Endothelial cell of umbilical vein (primary cell): Measurements from ENCODE around the gene DIP2C. TPM values are rescaled to one million over a fixed set of nuclear protein-coding genes. Genes with fewer than 3 reads are reported as not detected.

Experiments used
- BruUV-seq: library from RNA; stranded (reverse); fragments of 400-500 nt; replicated peaks from 2 replicates; lab custom pipeline; 2021; lab: Mats Ljungman, UMichigan
- CTCF ChIA-PET: fragments of 300-600, 350-600 bp; sonication (Branson Sonifier 250); formaldehyde crosslinking; loops from one replicate; lab custom pipeline; 2021; ENCODE audit warnings: antibody characterized with exemption, inconsistent platforms; lab: Charles Lee
- POLR2A ChIA-PET: fragments of 300-600, 350-600 bp; sonication (Branson Sonifier 250); formaldehyde crosslinking; loops from one replicate; lab custom pipeline; 2021; ENCODE audit warnings: antibody characterized with exemption, inconsistent platforms; lab: Charles Lee
- DNase-seq: peaks from one replicate; pipeline ENCODE4 v3.0.0-alpha.2; 2011; ENCODE audit warnings: low read depth, low spot score
- FAIRE-seq: peaks from 2 replicates; lab custom pipeline; 2011; peaks lifted over from hg19 to GRCh38; lab: Jason Lieb, UNC
- H2AFZ ChIP-seq: 2 replicates; pipeline ENCODE4 v1.6.0; 2012; ENCODE audit warnings: low read depth, low read length, control low read depth, inconsistent platforms
- H3K27ac ChIP-seq: 2 replicates; pipeline ENCODE4 v1.5.1; 2011; ENCODE audit warnings: low read depth, mild to moderate bottlenecking, control low read depth, low read length, moderate library complexity; ENCODE audit not compliant: insufficient read depth
- H3K27me3 ChIP-seq, 2 experiments: 2 replicates each; pipeline versions ENCODE4 v1.6.0 to v1.6.1; 2011; ENCODE audit warnings: low read length in 2 of 2, mixed read lengths in 1 of 2; ENCODE audit not compliant: control insufficient read depth in 2 of 2, insufficient read depth in 2 of 2
- H3K36me3 ChIP-seq, 2 experiments: 2 replicates in 1 of 2; 3 replicates in 1 of 2; pipeline ENCODE4 v1.5.1; 2011; ENCODE audit warnings: low read length in 2 of 2, mild to moderate bottlenecking in 1 of 2, moderate library complexity in 1 of 2; ENCODE audit not compliant: control insufficient read depth in 2 of 2, insufficient read depth in 2 of 2; ENCODE audit errors: extremely low read depth in 1 of 2
- H3K4me1 ChIP-seq: 3 replicates; pipeline ENCODE4 v1.5.1; 2011; ENCODE audit warnings: mild to moderate bottlenecking, low read length; ENCODE audit not compliant: control insufficient read depth, insufficient read depth; ENCODE audit errors: extremely low read depth
- H3K4me2 ChIP-seq: 2 replicates; pipeline ENCODE4 v1.6.1; 2011; ENCODE audit warnings: low read length, control low read depth, mixed read lengths; ENCODE audit not compliant: insufficient read depth
- H3K4me3 ChIP-seq, 3 experiments: fragments of 200-600 bp in 1 of 3; sonication (generic), shearing (Covaris generic) in 1 of 3; replicated peaks in 1 of 3; 2 replicates each; pipeline ENCODE4 v1.5.1; 2011 to 2016; ENCODE audit warnings: control low read depth in 3 of 3, low read length in 3 of 3, mild to moderate bottlenecking in 2 of 3, inconsistent platforms in 1 of 3, low read depth in 1 of 3, moderate library complexity in 1 of 3; ENCODE audit not compliant: insufficient read depth in 1 of 3
- H3K79me2 ChIP-seq: 2 replicates; pipeline ENCODE4 v1.6.0; 2012; ENCODE audit warnings: low read length, inconsistent platforms; ENCODE audit not compliant: control insufficient read depth, insufficient read depth
- H3K9ac ChIP-seq: replicated peaks from 2 replicates; pipeline ENCODE3; 2011; ENCODE audit warnings: low read length, control low read depth; ENCODE audit not compliant: insufficient read depth; ENCODE audit errors: extremely low read depth
- H3K9me1 ChIP-seq: replicated peaks from 3 replicates; pipeline ENCODE4 v1.6.0; 2011; ENCODE audit warnings: mild to moderate bottlenecking, low read length; ENCODE audit not compliant: control insufficient read depth, insufficient read depth; ENCODE audit errors: extremely low read depth
- H3K9me3 ChIP-seq: replicated peaks from 2 replicates; pipeline ENCODE4 v1.5.1; 2012; ENCODE audit warnings: low read length, inconsistent platforms; ENCODE audit not compliant: control insufficient read depth, insufficient read depth
- H4K20me1 ChIP-seq: replicated peaks from 2 replicates; pipeline ENCODE3; 2011; ENCODE audit warnings: mild to moderate bottlenecking, low read length; ENCODE audit not compliant: control insufficient read depth, insufficient read depth; ENCODE audit errors: extremely low read depth
- CTCF ChIP-seq, 2 donors: IDR thresholded peaks; 1 replicate in 1 of 2; 2 replicates in 1 of 2; pipeline ENCODE4 v1.5.1; 2011; ENCODE audit warnings: low read length in 2 of 2, mild to moderate bottlenecking in 2 of 2, moderate library complexity in 2 of 2, control low read depth in 1 of 2, inconsistent platforms in 1 of 2, low read depth in 1 of 2; ENCODE audit not compliant: insufficient read depth in 1 of 2; ENCODE audit errors: extremely low read depth in 1 of 2
- FOS ChIP-seq: IDR thresholded peaks from 2 replicates; pipeline ENCODE4 v1.6.1; 2011; ENCODE audit warnings: mild to moderate bottlenecking, low read length, moderate library complexity, borderline replicate concordance; ENCODE audit not compliant: insufficient read depth
- GATA2 ChIP-seq: IDR thresholded peaks from 2 replicates; pipeline ENCODE4 v1.7.0; 2011; ENCODE audit warnings: low read depth, mild to moderate bottlenecking, moderate library complexity, mixed read lengths, low read length; ENCODE audit not compliant: insufficient read length, insufficient read depth
- JUN ChIP-seq: IDR thresholded peaks from 2 replicates; pipeline ENCODE4 v1.6.1; 2011; ENCODE audit warnings: borderline replicate concordance, low read depth; ENCODE audit not compliant: insufficient read length, insufficient read depth
- POLR2AphosphoS5 ChIP-seq: IDR thresholded peaks from 2 replicates; pipeline ENCODE4 v1.6.1; 2012; ENCODE audit warnings: low read depth, mild to moderate bottlenecking, control low read depth, low read length, moderate library complexity; ENCODE audit not compliant: insufficient read depth
- dilution Hi-C: fragments of 300-500 bp; cut with MboI; formaldehyde crosslinking; loops from one replicate; pipeline ENCODE4 v1.15.0; 2019; ENCODE audit warnings: low sequenced_read_pairs; ENCODE audit not compliant: extremely low pct_ligation_motif_present
- intact Hi-C: fragments of 100-400 bp; cut with micrococcal nuclease; formaldehyde crosslinking; loops from one replicate; pipeline ENCODE4 v1.10.0; 2022
- polyA plus RNA-seq, 4 experiments: library from polyadenylated mRNA; depleted of rRNA in 3 of 4; stranded (reverse) in 3 of 4; unstranded in 1 of 4; fragments of >200 nt; gene quantifications; 2 replicates each; pipeline versions ENCODE4 v1.2.1 to v1.2.3, GENCODE V29; 2011 to 2012; ENCODE audit warnings: missing spikeins in 1 of 4
- total RNA-seq: library from RNA; stranded (reverse); gene quantifications from 2 replicates; pipeline ENCODE4 v1.2.3, GENCODE V29; 2021

The DIP2C gene
- total and polyA plus RNA-seq, 2 donors (not counting 3 experiments of a cell fraction or from before 2014, with no cell fraction given), result 3.6 to 10.7 TPM

GRCh38 chr10:693506-693905 lies 4.0 kb upstream of the DIP2C start:
- Histone ChIP-seq H3K27me3 (peaks cover 2 to 3% of the 10 kb centered on the region in 2 experiments), H3K4me1 (peaks cover 8% of the 10 kb centered on the region), H3K9me3 (no peaks in the 10 kb centered on the region), H3K4me3 (no peak overlapping the region), H2AFZ (no peak overlapping the region), H3K9me1 (no peaks in the 10 kb centered on the region), H4K20me1 (no peaks in the 10 kb centered on the region), H3K27ac (no peak overlapping the region), H3K9ac (no peak overlapping the region), H3K36me3 (no peaks in the 10 kb centered on the region), H3K4me2 (no peak overlapping the region), H3K79me2 (no peaks in the 10 kb centered on the region)
- FAIRE-seq, result no peak
- ChIA-PET CTCF (interaction anchor here (0.9 to 1.5 kb wide), 3 partner anchors 10 to 96 kb away, joined by 3 to 4 read pairs (median 4); no protein-coding TSS in a partner anchor), POLR2A (interaction anchor here (0.6 kb wide), 1 partner anchor 146 kb away, joined by 3 read pairs; no protein-coding TSS in a partner anchor)
- dilution Hi-C loops (no loop called here), intact Hi-C loops (no loop called here)
- TF ChIP-seq POLR2AphosphoS5, result no peak
- TF ChIP-seq JUN, result no peak
- no peak for TF ChIP-seq FOS
- TF ChIP-seq CTCF (IDR thresholded peaks at IDR 0.05; ENCODE audit: extremely low read depth in 1 of 2, insufficient read depth in 1 of 2, low read depth in 1 of 2, low read length in 2 of 2), result no peak
- TF ChIP-seq GATA2, result peak; percentile 11
- BruUV-seq, result no TSS peak
- DNase-seq, result no peak
